NCI-H748 treated with DMSO at 0.1 percent for 48 hours (cell line): ENCODE data around the gene ZNF212.
"Not testable (repeated sequence)": the region's sequence is repeated elsewhere in the genome, so short reads cannot be mapped to it uniquely, and the experiment has no call there.

Experiments used
- DNase-seq: peaks from one replicate; lab custom pipeline; 2025; lab: John Stamatoyannopoulos, UW

ZNF212 gene

DNA sequence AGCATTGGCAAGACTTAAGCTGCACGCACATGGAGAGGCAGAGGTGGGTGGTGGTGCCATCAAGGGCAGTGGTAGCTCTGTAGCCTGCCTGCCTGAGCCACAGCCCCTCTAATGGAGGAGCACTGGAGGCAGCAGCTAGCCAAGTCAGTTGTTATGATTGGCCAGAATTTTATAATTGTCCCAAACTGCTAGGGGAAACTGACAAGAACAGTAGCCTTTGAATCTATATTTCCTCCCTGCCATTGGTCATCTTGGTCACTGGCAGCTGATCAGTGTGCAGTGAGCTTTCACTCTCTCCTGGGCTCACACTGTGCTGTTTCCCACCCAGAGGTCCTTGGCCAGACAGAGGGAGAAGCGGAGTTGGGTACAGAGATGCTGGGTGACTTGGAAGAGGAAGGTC is 12.9 kb downstream of the ZNF212 start:
- no peak for DNase-seq

DNA sequence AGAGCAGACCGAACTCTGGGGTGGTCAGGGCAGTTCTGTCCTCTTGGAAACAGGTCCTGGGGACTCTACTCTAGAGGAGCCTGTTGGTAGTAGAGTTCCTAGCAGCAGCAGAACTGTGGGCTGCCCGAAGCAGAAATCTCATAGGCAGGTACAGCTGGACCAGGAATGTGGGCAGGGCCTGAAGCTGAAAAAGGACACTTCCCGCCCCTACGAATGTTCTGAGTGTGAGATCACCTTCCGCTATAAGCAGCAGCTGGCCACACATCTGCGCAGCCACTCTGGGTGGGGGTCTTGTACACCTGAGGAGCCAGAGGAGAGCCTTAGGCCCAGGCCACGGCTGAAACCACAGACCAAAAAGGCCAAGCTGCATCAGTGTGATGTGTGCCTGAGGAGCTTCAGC is 14.2 kb downstream of the ZNF212 start:
- DNase-seq: no peak

DNA sequence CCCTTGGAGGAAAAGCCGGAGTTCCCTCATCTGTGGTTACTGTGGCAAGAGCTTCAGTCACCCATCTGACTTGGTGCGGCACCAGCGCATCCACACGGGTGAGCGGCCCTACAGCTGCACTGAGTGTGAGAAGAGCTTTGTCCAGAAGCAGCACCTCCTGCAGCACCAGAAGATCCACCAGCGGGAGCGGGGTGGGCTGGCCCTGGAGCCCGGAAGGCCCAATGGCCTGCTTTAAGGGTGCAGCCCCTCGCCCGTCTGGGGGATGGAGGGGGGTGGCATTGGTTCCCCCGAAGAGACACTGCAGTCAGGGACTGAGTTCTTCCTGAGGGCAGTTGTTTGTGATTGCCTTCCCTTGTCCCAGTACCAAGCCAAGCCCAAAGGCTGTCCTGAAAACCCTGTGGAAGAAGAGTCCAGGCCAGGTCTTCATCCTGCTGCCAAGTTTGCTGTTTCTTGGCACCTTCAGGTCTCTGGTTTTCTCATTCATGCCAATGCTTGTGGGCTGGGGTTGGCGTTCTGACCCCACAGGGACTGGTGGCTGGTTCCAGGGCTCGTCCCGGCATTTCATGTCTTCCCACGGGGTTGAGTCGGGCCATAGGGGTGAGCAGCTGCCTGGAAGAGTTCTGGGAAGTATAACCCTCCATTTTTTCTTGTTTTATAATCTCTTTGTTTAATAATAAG is 14.9 kb downstream of the ZNF212 start:
- no peak for DNase-seq

DNA sequence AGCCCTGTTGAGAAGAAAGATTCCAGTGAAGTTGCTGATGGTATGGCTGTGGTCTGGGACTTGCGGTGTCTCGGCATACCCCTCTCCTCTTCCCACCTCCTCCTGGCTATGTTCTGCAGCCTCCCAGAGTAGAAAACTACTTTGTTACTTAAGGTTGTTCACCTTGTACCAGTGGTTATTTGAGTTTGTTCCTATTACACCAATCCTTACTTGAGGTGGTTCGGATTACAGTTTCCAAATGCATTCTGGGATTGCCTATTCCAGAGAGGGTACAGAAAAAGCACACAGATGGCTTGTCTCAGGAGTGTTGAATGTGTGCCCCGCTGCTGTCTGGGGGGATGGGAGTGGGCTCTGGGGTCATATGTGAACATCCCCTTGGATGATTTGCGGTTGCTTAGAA is 15.7 kb downstream of the ZNF212 start:
- DNase-seq: no peak

DNA sequence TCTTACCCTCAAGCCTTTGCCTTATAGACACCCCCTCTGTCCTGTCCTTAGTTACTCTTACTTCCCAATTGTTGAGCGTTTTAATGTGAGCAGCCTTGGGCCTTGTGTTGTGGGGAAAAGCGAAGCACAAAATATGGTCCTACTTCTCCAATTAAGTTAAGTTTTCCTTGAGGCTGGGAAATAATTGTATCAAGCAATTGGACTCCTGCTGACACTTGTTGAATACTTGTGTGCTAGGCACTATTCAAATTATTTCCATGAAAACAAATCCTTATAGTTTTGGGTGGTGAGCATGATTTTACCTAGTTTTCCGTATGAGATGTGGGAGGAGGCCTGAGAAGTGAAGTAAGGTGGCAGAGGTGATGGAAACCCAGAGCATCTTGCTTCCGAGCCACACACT is 17.1 kb downstream of the ZNF212 start:
- no peak for DNase-seq

DNA sequence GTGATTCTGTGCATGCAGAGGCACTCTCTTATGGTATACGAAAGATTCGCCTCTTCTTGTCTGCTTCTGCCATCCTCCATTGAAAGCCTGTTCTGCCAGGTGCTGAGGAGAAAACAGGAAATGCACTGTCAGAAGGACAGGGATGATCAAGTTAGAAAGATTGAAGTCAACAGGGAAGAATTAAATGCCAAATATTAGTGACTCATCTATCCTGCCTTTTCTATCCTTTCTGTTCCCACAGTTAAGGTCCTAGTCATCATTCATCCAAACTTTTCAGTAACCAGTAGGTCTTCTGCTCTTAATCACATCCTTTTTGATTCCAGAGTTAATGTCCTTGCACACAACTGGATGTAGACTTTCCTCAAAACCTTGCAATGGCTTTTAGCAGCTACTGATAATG is 17.7 kb downstream of the ZNF212 start:
- DNase-seq: no peak

DNA sequence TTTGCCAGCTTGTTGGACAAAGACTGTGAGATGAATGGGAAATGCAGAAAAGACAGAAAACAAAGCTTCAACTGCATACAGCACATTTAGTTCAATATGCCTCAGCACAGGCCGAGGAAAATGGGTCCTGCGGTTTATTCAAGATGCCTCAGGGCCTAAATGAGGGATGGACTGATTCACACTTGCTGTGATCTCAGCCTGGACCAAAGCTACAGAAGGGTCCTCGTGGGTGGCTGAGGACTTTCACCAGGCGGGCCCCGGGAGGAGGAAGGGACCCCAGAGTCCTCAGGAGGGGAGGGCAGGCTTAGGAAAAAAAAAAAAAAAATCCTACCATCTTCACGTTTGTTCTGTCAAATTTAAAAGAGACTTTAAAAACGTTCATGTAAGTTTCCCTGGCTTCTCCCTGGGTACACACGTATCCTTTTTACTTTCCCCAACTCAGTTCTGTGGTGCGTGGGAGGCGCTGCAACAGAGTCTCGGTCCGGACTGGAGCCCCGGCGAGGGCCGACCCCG is 21.9 kb downstream of the ZNF212 start:
- DNase-seq: no peak

DNA sequence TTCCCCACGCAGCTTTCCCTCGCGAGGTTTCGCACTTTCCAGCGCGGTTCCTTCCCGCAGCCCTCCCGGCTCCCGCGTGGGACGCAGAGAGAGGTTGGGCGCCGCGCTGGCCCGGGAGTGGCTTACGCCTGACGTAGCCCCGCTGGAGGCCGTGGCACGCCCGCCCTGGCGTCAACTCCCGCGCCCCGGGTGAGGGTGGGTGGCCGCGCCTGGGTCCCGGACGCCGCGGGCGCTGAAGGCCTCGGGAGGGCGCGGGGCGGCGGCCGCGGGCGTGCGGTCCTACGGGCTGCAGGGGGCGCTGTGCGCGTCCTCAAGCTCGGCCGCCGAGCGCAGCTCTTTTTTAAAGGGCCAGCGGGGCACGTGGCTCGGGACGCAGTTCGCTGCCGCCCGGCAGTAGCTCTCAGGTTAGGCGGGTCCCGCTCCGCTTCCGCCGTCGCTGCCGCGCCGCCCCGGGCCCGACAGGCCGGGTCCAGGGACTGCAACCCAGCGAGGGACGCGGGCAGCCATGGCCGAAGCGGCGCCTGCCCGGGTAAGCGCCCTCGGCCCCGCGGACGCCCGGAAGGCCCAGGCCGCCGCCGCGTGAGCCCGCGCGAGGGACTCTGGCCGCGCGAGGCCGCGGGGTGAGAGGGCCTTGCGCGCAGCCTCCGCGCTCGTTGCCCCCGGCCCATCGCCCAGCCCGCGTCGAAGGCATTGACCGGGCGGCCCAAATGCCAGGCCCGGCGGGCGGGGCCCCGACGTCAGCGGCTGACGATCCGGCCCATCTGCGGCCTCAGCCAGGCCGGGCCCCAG is 22.6 kb downstream of the ZNF212 start, which contains the start of gene ZNF783:
TSS of gene ZNF783 (plus strand) at position 368 of the 789 bp plus-strand sequence. CDS start at position 506, 138 bp downstream.
- DNase-seq: peak; percentile 52

DNA sequence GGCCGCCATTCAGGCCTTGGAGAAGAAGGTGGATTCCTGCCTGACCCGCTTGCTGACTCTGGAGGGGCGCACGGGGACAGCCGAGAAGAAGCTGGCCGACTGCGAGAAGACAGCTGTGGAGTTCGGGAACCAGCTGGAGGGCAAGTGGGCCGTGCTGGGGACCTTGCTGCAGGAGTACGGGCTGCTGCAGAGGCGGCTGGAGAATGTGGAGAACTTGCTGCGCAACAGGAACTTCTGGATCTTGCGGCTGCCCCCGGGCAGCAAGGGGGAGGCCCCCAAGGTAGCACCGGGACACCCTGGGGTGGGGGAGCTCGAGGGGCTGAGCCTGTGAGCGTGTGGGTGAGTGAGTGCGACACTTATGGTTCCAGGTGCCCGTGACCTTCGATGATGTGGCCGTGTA is 27.0 kb downstream of the ZNF212 start:
- DNase-seq: no peak

DNA sequence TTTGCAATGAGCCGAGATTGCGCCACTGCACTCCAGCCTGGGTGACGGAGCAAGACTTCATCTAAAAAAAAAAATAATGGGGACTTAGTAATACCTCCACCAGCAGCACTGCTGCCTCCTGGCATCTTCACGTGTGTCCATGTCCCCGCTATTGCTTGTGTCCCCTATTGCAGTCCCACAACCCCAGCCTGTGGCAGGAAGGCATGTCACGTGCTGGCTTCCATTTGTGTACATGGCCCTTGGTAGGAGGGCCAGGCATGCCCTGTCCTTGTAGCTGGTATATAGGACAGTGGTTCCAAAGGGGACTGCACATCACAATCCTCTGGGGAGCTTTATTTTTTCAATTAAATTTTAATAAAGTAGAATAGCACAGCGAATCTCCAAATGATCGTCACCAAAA is 28.3 kb downstream of the ZNF212 start:
- no peak for DNase-seq

DNA sequence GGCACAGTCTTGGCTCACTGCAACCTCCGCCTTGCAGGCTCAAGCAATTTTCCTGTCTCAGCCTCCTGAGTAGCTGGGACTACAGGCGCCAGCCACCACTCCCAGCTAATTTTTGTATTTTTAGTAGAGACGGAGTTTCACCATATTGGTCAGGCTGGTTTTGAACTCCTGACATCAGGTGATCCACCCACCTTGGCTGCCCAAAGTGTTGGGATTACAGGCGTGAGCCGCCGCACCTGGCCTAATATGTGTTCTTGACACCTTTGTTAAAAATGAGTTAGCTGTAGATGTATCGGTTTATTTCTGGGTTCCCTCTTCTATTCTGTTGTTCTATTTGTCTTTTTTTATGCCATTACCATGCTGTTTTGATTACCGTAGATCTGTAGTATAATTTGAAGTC is 35.0 kb downstream of the ZNF212 start:
- not testable (repeated sequence) for DNase-seq

DNA sequence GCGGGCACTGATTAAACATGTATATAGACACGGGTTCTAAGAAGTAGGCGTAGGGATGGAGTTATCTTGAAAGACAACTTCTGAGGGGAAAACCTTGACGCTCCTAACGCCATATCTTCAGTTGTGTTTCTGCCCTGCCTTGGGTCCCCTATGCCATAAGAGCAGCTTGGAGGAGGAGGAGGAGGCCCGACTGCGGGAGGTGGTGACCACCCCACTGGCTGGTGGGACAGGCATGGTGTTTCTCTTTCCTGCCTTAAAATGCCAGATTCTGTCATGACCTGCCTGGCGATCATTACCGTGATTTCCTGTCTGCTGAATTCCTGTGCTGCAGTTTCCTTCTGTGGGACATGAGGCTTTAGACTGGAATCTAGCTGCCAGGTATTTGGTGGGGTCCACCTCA is 38.4 kb downstream of the ZNF212 start:
- no peak for DNase-seq

DNA sequence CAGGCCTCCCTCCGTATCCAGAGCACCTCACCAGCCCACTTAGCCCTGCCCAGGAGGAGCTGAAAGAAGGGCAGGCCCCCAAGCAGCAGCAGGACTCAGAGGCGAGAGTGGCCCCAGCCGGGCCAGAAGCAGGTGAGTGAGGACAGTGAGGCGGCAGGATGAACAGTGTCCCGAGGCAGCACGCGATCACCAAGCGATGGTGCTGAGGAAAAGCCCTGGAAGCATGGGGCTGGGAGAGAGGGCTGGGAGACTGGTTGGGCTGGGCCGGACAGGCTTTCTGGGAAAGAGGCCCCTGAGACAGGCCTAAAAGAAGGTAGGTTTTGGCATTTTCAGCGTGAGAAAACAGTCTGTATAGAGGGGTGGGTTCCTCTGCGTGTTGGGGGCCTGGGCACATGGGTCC is 38.9 kb downstream of the ZNF212 start:
- no peak for DNase-seq

DNA sequence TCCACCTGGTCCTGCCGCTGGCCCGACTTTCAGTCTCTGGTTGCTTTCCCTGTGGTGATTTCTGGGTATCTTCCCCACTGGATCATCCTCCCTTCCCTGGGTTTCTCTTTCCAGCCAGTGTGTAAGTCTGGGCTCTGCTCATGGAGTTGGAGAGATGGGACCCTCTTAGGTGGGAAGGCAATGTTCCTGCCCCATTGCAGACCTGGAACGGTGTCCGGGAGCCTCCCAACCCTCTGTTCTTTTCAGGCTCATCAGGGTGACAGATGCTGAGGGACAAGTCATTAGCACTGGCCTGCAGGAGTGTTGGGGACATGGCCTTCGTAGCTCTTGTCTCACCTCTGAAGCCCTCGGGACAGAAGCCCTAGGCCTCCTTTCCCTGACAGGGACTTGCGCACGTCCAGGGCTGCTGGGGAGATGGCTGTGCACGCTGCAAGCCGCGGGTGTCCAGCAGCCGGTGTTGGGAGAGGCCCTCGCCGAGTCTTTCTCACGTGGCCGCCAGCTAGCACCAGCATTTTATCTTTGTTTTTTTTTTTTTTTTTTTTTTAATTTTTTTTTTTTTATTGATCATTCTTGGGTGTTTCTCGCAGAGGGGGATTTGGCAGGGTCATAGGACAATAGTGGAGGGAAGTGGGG is 39.8 kb downstream of the ZNF212 start:
- no peak for DNase-seq

DNA sequence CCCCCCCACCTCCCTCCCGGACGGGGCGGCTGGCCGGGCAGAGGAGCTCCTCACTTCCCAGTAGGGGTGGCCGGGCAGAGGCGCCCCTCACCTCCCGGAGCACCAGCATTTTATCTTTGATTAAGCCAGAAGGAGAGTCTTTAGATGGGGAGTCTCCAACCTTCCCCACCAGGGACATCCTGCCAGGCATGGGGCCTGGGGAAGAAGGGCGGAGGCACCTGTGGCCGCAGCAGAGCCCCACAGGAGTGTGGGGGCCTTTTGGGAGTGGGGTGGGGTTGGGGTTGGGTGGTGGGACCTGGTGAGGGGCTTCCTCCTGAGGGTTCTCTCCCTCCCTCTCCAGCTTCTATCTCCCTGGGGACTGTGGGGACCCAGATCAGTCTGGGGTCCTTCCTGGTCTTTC is 40.7 kb downstream of the ZNF212 start:
- no peak for DNase-seq

DNA sequence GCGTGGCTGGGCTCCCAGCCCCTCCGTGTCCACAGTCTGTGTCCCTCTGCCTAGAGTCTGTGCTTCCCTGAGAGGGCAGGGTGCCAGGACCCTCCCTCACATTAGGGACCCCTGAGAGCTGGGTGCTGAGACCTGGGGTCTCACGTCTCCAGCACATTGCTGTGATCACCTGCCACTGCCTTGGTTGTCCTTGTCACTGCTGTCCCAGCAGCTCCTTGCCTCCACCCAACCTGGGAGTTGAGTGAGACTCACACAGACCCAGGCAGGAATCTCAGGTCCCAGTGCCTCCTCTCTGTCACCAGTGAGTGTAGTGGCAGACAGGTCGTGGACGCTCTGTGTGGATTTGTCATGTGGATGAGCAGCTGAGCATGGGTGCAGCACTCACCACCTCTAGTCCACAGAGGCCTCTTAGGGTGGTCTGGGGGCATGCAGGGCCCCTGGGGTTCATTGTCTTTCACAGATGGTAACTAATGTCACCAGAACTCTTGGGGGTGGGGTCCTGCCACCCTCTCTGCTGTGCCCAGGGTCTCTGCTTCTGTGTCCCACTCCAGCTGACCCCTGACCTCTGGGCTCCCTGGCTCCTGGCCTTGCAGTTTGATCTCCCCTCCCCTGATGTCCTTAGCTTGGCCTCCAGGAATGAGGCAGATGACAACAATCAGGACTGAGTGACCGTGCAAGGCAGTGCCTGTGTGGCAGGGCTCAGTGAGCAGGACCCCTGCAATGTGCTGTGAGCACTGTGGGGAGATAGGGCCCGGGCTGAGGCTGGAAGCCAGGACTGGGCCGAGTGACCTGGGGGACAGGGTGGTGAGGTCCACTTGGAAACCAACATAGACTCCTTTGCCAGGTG is 41.4 kb downstream of the ZNF212 start:
- DNase-seq: no peak

DNA sequence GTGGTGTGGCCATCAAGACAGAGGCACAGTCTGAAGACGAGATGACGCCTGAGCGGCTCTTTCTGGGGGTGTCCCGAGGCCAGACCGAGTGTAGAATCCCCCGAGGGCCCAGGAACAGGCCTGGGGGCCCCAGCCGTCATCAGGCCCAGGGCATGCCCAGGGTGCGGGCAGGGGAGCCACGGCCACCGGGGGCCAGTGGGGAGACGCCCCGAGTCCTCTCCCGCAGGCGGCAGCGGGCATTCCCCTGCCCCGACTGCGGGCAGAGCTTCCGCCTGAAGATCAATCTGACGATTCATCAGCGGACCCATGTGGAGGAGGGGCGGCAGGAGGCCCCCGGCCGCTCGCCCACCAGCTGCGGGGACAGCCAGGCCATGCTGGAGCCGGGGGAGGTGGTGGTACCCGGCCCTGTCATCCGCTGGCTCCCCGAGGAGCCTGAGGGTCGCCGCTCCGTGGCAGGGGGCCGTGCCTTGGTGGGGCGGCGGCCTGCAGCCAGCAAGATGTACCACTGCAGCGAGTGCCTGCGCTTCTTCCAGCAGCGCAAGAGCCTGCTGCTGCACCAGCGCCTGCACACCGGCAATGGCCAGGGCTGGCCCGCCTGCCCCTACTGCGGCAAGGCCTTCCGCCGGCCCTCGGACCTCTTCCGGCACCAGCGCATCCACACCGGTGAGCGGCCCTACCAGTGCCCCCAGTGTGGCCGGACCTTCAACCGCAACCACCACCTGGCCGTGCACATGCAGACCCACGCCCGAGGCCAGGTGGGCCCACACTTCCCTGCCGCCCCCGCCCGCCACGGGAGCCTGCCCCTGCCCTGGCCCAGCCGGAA is 42.3 kb downstream of the ZNF212 start:
- DNase-seq: no peak

DNA sequence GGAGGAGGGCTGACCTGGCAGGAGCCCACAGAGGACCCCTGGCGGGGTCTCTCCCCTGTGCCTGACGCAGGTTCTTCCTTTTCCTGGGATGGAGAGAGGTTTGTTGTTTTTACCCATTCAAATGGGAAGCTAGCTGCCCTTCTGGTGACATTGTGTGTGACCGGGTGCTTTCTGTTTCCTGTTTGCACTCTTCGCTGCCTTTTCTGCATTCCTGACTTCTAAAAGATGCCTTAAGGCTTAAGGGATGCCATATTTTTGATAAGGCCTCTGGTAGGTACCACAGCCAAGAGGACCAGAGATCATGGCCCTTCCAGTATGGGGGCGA is 42.8 kb downstream of the ZNF212 start:
- DNase-seq: no peak

DNA sequence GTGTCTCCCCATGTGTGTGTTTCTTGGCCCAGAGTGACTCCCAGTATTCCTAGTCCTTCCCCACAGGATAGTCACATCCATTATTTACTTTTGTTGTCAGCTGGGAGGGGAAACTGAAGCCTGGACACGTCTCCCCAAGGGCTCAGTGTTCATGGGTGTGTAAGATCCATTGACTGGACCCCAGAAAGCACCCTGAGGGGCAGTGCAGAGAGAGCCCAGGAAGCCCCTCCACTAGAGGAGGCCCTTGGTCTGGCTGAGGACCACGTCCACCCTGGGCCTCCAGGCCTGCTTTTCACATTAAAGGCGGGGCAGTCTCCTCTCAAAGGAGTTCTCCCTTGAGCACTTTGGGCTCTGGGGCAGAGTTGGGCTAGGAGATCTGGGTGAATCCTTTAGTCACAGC is 43.9 kb downstream of the ZNF212 start:
- no peak for DNase-seq

DNA sequence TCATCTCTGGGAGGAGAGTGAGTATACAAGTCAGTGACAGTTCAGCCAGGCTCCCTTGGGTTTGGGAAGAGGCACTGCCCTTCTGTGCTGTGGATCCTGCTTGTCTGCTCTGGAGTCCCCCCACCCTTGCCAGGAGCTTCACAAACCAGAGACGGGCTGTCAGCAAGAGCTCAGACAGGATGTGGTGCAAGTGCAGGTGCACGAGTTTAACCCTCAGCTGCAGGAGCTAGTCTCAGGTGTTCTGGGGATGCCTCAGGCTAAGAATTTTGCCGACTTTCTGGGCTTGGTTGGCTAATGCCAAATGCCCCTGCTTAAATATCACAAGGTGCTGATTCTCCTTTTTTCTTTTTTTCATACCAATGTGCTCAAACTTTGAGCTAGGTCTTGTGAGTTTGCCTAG is 44.9 kb downstream of the ZNF212 start:
- DNase-seq: no peak

DNA sequence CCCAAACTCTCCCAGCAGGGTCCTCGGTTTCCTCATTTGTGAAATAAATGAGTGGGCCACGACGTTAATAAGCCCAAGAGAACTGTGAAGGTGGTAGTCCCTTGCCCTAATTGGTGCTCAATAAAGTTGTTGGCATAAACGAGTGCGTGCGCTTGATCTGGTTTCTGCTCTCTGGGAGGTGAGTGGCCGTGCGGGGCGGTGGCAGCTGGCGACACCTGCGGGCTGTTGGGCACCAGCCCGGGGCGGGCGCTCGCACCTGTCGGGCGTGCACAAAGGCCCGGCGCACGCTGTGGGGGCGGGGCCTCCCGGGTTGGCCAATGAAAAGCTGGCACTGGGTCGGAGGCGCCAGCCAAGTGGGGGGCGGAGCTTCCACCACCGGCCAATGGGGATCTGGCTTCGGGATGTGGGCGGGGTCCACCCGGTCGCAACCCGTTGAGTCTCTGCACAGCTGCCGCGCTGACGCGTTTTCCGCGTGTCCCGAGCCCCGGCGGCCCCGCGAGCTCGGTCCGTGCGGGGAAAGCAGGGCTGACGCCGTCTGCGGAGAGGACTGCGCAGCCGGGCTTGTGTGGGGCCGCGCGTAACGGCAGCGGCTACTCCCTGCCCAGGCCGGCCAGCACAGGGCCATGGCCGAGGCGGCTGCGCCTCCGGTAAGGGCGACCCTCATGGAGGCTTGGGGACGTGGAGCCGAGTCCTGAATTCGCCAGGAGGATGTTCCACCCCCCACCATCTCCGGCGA is 45.6 kb downstream of the ZNF212 start:
- peak; percentile 90 for DNase-seq
